ENCODE results near the gene BPIFB2.

BPIFB2 gene

GRCh38 chr20:33067806-33068205 lies 60.3 kb downstream of the BPIFB2 start:
- DNase-seq (ENCODE audit: low read depth, low spot score): no peak

GRCh38 chr20:33068251-33068939 lies 60.9 kb downstream of the BPIFB2 start:
- DNase-seq (ENCODE audit: low read depth, low spot score): no peak

DNA sequence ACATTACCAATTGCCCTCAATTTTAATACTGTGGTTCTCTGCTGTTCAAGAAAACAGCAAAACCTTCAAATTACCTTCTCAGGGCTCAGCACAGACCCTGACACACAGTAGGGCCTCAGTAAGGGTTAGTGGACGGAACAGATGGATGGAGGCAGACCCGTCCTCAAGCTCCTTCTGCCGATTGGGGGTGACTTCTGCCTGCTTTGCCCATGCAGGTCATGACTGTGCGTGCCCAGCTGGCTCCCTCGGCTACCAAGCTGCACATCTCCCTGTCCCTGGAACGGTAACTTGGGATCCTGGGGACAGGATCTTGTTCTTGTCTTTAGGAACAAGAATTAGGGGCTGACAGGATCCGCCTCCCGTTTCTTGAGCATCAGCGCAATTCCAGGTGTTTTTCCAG lies 62.2 kb downstream of the BPIFB2 start:
- DNase-seq (ENCODE audit: low read depth, low spot score): no peak

GRCh38 chr20:33070111-33071053 lies 62.9 kb downstream of the BPIFB2 start:
- no peak for DNase-seq (ENCODE audit: low read depth, low spot score)

DNA sequence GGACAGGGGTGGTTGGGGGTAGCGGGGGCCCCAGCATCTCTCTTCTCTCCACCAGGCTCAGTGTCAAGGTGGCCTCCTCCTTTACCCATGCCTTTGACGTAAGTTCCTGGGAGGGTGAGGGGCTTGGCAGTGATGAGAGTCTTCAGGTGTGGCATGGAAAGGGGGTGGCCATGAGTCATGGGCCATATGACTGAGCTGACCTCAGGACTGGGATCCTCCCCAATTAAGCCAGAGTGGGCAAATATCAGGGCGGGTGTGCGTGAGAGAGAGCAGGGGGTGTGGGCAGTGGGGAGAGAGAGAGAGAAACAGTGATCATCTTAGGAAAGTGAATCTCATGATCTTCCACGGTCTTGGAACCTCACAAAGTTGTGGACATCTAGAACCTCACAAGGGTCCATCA lies 63.7 kb downstream of the BPIFB2 start:
- DNase-seq (ENCODE audit: low read depth, low spot score): no peak

DNA sequence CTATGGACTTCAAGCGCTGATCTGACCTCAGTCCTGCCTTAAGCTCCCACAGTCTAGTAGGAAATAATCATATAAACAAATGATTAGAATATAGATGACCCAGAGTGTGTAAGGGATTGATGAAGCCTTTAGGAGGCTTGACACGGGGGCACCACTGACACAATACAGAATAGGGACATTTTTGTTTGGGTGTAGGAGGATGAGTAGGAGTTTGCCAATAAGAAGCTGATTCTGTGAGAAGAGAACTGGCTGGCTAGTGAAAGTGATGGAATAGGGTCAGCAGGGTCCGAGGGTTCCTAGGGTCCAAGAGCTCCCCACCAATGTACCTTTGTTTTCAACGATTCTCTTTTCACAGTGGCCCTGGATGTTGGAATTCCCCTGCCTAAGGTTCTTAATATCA lies 64.9 kb downstream of the BPIFB2 start:
- DNase-seq (ENCODE audit: low read depth, low spot score): no peak

- DNase-seq (ENCODE audit: low read depth, low spot score): no peak
Measured at GRCh38 chr20:33072813-33073212, 65.3 kb downstream of the BPIFB2 start.
